HCT116 (cell line): ENCODE measurements around the gene GALR3. TPM values are rescaled to one million over a fixed set of nuclear protein-coding genes. Genes with fewer than 3 reads are reported as not detected.

ENCODE experiments used
- ATAC-seq: fragments of 200-7000 bp; cut with Tn5 transposase; 2 replicates; pipeline ENCODE4 v1.9.1; 2020; ENCODE audit warnings: mild to moderate bottlenecking, moderate library complexity
- BruUV-seq: library from RNA; stranded (reverse); fragments of 400-500 nt; replicated peaks from 2 replicates; lab custom pipeline; 2021; lab: Mats Ljungman, UMichigan
- CTCF ChIA-PET: fragments of 300-600 bp; sonication (Branson Sonifier 250); formaldehyde crosslinking; loops from one replicate; lab custom pipeline; 2021; ENCODE audit warnings: antibody characterized with exemption; lab: Charles Lee
- POLR2A ChIA-PET: fragments of 300-600, 350-600 bp; sonication (Branson Sonifier 250); formaldehyde crosslinking; loops from one replicate; lab custom pipeline; 2021; ENCODE audit warnings: antibody characterized with exemption; lab: Charles Lee
- RAD21 ChIA-PET, 2 experiments: fragments of 300-600 bp; sonication (Branson Sonifier 250); formaldehyde crosslinking; loops; one replicate each; lab custom pipeline; 2023; ENCODE audit warnings: low total read pairs in 2 of 2; ENCODE audit not compliant: uncharacterized antibody in 2 of 2, unreplicated experiment in 2 of 2, low non-redundant PET in 1 of 2; lab: Charles Lee
- DNase-seq: peaks from one replicate; pipeline ENCODE4 v3.0.0-alpha.2; 2010; ENCODE audit warnings: low read depth, low spot score
- H2AFZ ChIP-seq: fragments of 200-600 bp; shearing (Covaris generic), sonication (generic); 2 replicates; pipeline ENCODE4 v1.6.1; 2017; ENCODE audit warnings: low read depth, mixed run types, mixed read lengths, antibody characterized with exemption, low read length; ENCODE audit not compliant: poor library complexity, severe bottlenecking
- H3K27ac ChIP-seq: 2 replicates; pipeline ENCODE4 v1.5.1; 2012; ENCODE audit warnings: low read depth, low read length
- H3K27me3 ChIP-seq: fragments of 200-600 bp; sonication (generic); 2 replicates; pipeline ENCODE4 v1.6.1; 2016; ENCODE audit warnings: mixed run types, low read length, mixed read lengths; ENCODE audit not compliant: insufficient read depth
- H3K36me3 ChIP-seq, 2 experiments: fragments of 200-500 bp in 1 of 2; fragments of 200-600 bp in 1 of 2; sonication (Bioruptor generic) in 1 of 2; sonication (generic) in 1 of 2; 2 replicates each; pipeline versions ENCODE4 v1.5.1 to v1.6.1; 2014 to 2016; ENCODE audit warnings: low read length in 2 of 2, inconsistent platforms in 1 of 2, mixed read lengths in 1 of 2, mixed run types in 1 of 2; ENCODE audit not compliant: insufficient read depth in 2 of 2, control insufficient read depth in 1 of 2
- H3K4me1 ChIP-seq, 2 experiments: fragments of 200-600 bp in 1 of 2; sonication (generic) in 1 of 2; 2 replicates each; pipeline versions ENCODE4 v1.5.1 to v1.6.1; 2012 to 2017; ENCODE audit warnings: low read length in 2 of 2, inconsistent platforms in 1 of 2, mild to moderate bottlenecking in 1 of 2, mixed read lengths in 1 of 2, mixed run types in 1 of 2, moderate library complexity in 1 of 2; ENCODE audit not compliant: insufficient read depth in 2 of 2, control insufficient read depth in 1 of 2
- H3K4me2 ChIP-seq: fragments of 200-600 bp; sonication (generic); 2 replicates; pipeline ENCODE4 v1.6.1; 2017; ENCODE audit warnings: mixed run types, low read length, mixed read lengths
- H3K4me3 ChIP-seq, 2 experiments: fragments of 200-600 bp in 1 of 2; sonication (generic) in 1 of 2; replicated peaks in 1 of 2; 2 replicates each; pipeline ENCODE4 v1.5.1; 2011 to 2016; ENCODE audit warnings: low read length in 2 of 2, control low read depth in 1 of 2, low read depth in 1 of 2, mild to moderate bottlenecking in 1 of 2, mixed read lengths in 1 of 2, mixed run types in 1 of 2
- H3K79me2 ChIP-seq: fragments of 200-600 bp; sonication (generic); 2 replicates; pipeline ENCODE4 v1.6.1; 2017; ENCODE audit warnings: mild to moderate bottlenecking, mixed run types, low read length, moderate library complexity, mixed read lengths; ENCODE audit not compliant: insufficient read depth
- H3K9ac ChIP-seq: fragments of 200-600 bp; sonication (generic); 2 replicates; pipeline ENCODE4 v1.6.1; 2016; ENCODE audit warnings: low read length, mixed read lengths
- H3K9me2 ChIP-seq: fragments of 200-600 bp; sonication (generic), shearing (Covaris generic); 2 replicates; pipeline ENCODE4 v1.6.1; 2017; ENCODE audit warnings: mixed run types, mild to moderate bottlenecking, moderate library complexity; ENCODE audit not compliant: insufficient read depth
- H3K9me3 ChIP-seq, 2 experiments: fragments of 200-500 bp in 1 of 2; fragments of 200-600 bp in 1 of 2; sonication (Bioruptor generic) in 1 of 2; sonication (generic) in 1 of 2; 2 replicates each; pipeline ENCODE4 v1.6.1; 2014 to 2017; ENCODE audit warnings: low read length in 2 of 2, mixed read lengths in 2 of 2, inconsistent platforms in 1 of 2, low read depth in 1 of 2, mild to moderate bottlenecking in 1 of 2, mixed run types in 1 of 2, moderate library complexity in 1 of 2; ENCODE audit not compliant: control insufficient read depth in 1 of 2, insufficient read depth in 1 of 2
- H4K20me1 ChIP-seq: fragments of 200-600 bp; sonication (generic), shearing (Covaris generic); 2 replicates; pipeline ENCODE4 v1.6.1; 2017; ENCODE audit warnings: mixed run types, mild to moderate bottlenecking, moderate library complexity; ENCODE audit not compliant: insufficient read depth
- CBX3 ChIP-seq: IDR thresholded peaks from 2 replicates; pipeline ENCODE4 v1.6.1; 2012; ENCODE audit warnings: low read depth
- CEBPB ChIP-seq: IDR thresholded peaks from 2 replicates; pipeline ENCODE4 v1.6.1; 2012; ENCODE audit warnings: low read depth
- EGR1 ChIP-seq: IDR thresholded peaks from 2 replicates; pipeline ENCODE4 v1.6.1; 2012; ENCODE audit warnings: low read depth
- ELF1 ChIP-seq: IDR thresholded peaks from 2 replicates; pipeline ENCODE4 v1.6.1; 2012; ENCODE audit warnings: low read depth, borderline replicate concordance
- JUND ChIP-seq: IDR thresholded peaks from 2 replicates; pipeline ENCODE4 v1.6.1; 2012
- MAX ChIP-seq: IDR thresholded peaks from 2 replicates; pipeline ENCODE4 v1.6.1; 2012
- POLR2A ChIP-seq: IDR thresholded peaks from 2 replicates; pipeline ENCODE4 v1.7.0; 2011; ENCODE audit warnings: borderline replicate concordance; ENCODE audit not compliant: insufficient read depth, insufficient read length; ENCODE audit errors: extremely low read depth
- POLR2AphosphoS5 ChIP-seq: IDR thresholded peaks from 2 replicates; pipeline ENCODE4 v1.6.1; 2011; ENCODE audit warnings: mild to moderate bottlenecking, low read depth, low read length, moderate library complexity
- RAD21 ChIP-seq: IDR thresholded peaks from 2 replicates; pipeline ENCODE4 v1.6.1; 2012; ENCODE audit warnings: low read depth, mild to moderate bottlenecking
- SP1 ChIP-seq: IDR thresholded peaks from 2 replicates; pipeline ENCODE4 v1.6.1; 2012; ENCODE audit warnings: low read depth
- TCF7L2 ChIP-seq: IDR thresholded peaks from 2 replicates; pipeline ENCODE4 v1.7.0; 2011; ENCODE audit warnings: borderline replicate concordance, inconsistent platforms; ENCODE audit not compliant: insufficient read depth, insufficient read length; ENCODE audit errors: extremely low read depth
- ZFX ChIP-seq: fragments of 450-650 bp; IDR thresholded peaks from 2 replicates; pipeline ENCODE4 v1.6.1; 2017
- intact Hi-C: fragments of 100-400 bp; cut with micrococcal nuclease; formaldehyde crosslinking; loops from 2 replicates; pipeline ENCODE4 v1.10.0; 2022
- total RNA-seq: library from RNA; stranded (reverse); gene quantifications from one replicate; pipeline ENCODE4 v1.2.1, GENCODE V29; 2021; ENCODE audit not compliant: unreplicated experiment
- TF ChIP-seq, protein P1 (sequence below): IDR thresholded peaks from 2 replicates; pipeline ENCODE4 v1.6.1; 2012; ENCODE audit warnings: low read depth
- TF ChIP-seq, protein P2 (sequence below): IDR thresholded peaks from 2 replicates; pipeline ENCODE4 v1.6.1; 2011; ENCODE audit warnings: mild to moderate bottlenecking, low read length, moderate library complexity; ENCODE audit not compliant: insufficient replicate concordance; ENCODE audit errors: extremely low read depth

GALR3 gene
- total RNA-seq, 1 experiment from 2014 or later = 0.32 TPM

- RAD21 ChIA-PET = interaction anchor here in 1 of 2 experiments (0.5 to 1.2 kb wide), 3 partner anchors 10 to 149 kb away, joined by 3 to 6 read pairs (median 3); no protein-coding TSS in a partner anchor
- no TSS peak for BruUV-seq
- no peak for TF ChIP-seq ELF1
- TF ChIP-seq TCF7L2 = no peak
- no peak for TF ChIP-seq EGR1
- TF ChIP-seq RAD21 = no peak
- no peak for TF ChIP-seq JUND
- no peak for TF ChIP-seq MAX
- no peak for TF ChIP-seq POLR2A
- TF ChIP-seq POLR2AphosphoS5 = no peak
- no peak for TF ChIP-seq SP1
- no peak for TF ChIP-seq ZFX
- TF ChIP-seq, protein P1, sequence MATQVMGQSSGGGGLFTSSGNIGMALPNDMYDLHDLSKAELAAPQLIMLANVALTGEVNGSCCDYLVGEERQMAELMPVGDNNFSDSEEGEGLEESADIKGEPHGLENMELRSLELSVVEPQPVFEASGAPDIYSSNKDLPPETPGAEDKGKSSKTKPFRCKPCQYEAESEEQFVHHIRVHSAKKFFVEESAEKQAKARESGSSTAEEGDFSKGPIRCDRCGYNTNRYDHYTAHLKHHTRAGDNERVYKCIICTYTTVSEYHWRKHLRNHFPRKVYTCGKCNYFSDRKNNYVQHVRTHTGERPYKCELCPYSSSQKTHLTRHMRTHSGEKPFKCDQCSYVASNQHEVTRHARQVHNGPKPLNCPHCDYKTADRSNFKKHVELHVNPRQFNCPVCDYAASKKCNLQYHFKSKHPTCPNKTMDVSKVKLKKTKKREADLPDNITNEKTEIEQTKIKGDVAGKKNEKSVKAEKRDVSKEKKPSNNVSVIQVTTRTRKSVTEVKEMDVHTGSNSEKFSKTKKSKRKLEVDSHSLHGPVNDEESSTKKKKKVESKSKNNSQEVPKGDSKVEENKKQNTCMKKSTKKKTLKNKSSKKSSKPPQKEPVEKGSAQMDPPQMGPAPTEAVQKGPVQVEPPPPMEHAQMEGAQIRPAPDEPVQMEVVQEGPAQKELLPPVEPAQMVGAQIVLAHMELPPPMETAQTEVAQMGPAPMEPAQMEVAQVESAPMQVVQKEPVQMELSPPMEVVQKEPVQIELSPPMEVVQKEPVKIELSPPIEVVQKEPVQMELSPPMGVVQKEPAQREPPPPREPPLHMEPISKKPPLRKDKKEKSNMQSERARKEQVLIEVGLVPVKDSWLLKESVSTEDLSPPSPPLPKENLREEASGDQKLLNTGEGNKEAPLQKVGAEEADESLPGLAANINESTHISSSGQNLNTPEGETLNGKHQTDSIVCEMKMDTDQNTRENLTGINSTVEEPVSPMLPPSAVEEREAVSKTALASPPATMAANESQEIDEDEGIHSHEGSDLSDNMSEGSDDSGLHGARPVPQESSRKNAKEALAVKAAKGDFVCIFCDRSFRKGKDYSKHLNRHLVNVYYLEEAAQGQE = no peak
- TF ChIP-seq CEBPB = no peak
- TF ChIP-seq, protein P2, sequence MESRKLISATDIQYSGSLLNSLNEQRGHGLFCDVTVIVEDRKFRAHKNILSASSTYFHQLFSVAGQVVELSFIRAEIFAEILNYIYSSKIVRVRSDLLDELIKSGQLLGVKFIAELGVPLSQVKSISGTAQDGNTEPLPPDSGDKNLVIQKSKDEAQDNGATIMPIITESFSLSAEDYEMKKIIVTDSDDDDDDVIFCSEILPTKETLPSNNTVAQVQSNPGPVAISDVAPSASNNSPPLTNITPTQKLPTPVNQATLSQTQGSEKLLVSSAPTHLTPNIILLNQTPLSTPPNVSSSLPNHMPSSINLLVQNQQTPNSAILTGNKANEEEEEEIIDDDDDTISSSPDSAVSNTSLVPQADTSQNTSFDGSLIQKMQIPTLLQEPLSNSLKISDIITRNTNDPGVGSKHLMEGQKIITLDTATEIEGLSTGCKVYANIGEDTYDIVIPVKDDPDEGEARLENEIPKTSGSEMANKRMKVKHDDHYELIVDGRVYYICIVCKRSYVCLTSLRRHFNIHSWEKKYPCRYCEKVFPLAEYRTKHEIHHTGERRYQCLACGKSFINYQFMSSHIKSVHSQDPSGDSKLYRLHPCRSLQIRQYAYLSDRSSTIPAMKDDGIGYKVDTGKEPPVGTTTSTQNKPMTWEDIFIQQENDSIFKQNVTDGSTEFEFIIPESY = no peak
- no peak for TF ChIP-seq CBX3
- Histone ChIP-seq H3K4me3 (no peak overlapping the region), H3K9me3 (no peaks in the 10 kb centered on the region), H3K9ac (no peak overlapping the region), H3K4me1 (peaks cover 9 to 39% of the 10 kb centered on the region in 2 experiments; a peak in 3 of 4 replicates), H4K20me1 (no peaks in the 10 kb centered on the region), H3K9me2 (no peaks in the 10 kb centered on the region), H3K36me3 (no peaks in the 10 kb centered on the region), H2AFZ (no peak overlapping the region), H3K4me2 (no peak overlapping the region), H3K79me2 (no peaks in the 10 kb centered on the region), H3K27me3 (no peaks in the 10 kb centered on the region), H3K27ac (no peak overlapping the region; the same call in 1 of the 2 replicates)
- ATAC-seq (no peak), DNase-seq (no peak)
- CTCF ChIA-PET = interaction anchor here (0.8 to 3.5 kb wide), 4 partner anchors 9 to 149 kb away, joined by 3 to 23 read pairs (median 9); no protein-coding TSS in a partner anchor
- intact Hi-C loops = loop anchor here (5.0 kb wide), 2 partner anchors 155 to 170 kb away; partner anchors contain the start of gene SH3BP1
- POLR2A ChIA-PET = interaction anchor here (0.7 to 3.1 kb wide), 9 partner anchors 11 to 778 kb away, joined by 3 to 21 read pairs (median 4); partner anchors contain the start of genes GCAT and LGALS1
Measured at GRCh38 chr22:37792494-37792893, 30.7 kb upstream of the GALR3 start.
